IMR-90 (cell line): ENCODE data around the gene ABCA3. TPM values are rescaled to one million over a fixed set of nuclear protein-coding genes. Genes with fewer than 3 reads are reported as not detected.

Source experiments
- ATAC-seq: fragments of 200-7000 bp; cut with Tn5 transposase; 2 replicates; pipeline ENCODE4 v1.9.1; 2020; ENCODE audit warnings: low read depth, mild to moderate bottlenecking, moderate library complexity
- BruUV-seq: library from RNA; stranded (reverse); fragments of 400-500 nt; replicated peaks from 2 replicates; lab custom pipeline; 2021; lab: Mats Ljungman, UMichigan
- CTCF ChIA-PET: fragments of 300-600 bp; formaldehyde crosslinking; extraction: SDS; loops from one replicate; lab custom pipeline; 2021; ENCODE audit warnings: antibody characterized with exemption; lab: Yijun Ruan, JAX
- POLR2A ChIA-PET: fragments of 300-600 bp; sonication (Branson Sonifier 250); formaldehyde crosslinking; loops from one replicate; lab custom pipeline; 2022; ENCODE audit warnings: antibody characterized with exemption; ENCODE audit not compliant: unreplicated experiment; lab: Charles Lee
- DNase-seq: peaks from one replicate; pipeline ENCODE4 v3.0.0; 2013
- H2AFZ ChIP-seq: replicated peaks from 2 replicates; pipeline ENCODE3; 2013; ENCODE audit warnings: low read length, mild to moderate bottlenecking; ENCODE audit not compliant: poor library complexity
- H2AK5ac ChIP-seq: 2 replicates; pipeline ENCODE4 v1.6.1; 2013; ENCODE audit warnings: low read depth, low read length, inconsistent platforms
- H2AK9ac ChIP-seq: replicated peaks from 2 replicates; pipeline ENCODE3; 2013; ENCODE audit warnings: mild to moderate bottlenecking, low read depth, low read length, moderate library complexity; ENCODE audit not compliant: poor library complexity
- H2BK120ac ChIP-seq: 2 replicates; pipeline ENCODE4 v1.6.1; 2013; ENCODE audit warnings: low read depth, low read length, inconsistent platforms
- H2BK15ac ChIP-seq: 3 replicates; pipeline ENCODE4 v1.6.1; 2013; ENCODE audit warnings: low read depth, low read length, inconsistent platforms
- H2BK20ac ChIP-seq: 2 replicates; pipeline ENCODE4 v1.6.1; 2013; ENCODE audit warnings: low read depth, mild to moderate bottlenecking, inconsistent platforms, low read length, moderate library complexity
- H2BK5ac ChIP-seq: 2 replicates; pipeline ENCODE4 v1.6.1; 2013; ENCODE audit warnings: mild to moderate bottlenecking, low read depth, low read length, inconsistent platforms; ENCODE audit not compliant: poor library complexity, severe bottlenecking
- H3K14ac ChIP-seq: replicated peaks from 2 replicates; pipeline ENCODE4 v1.6.1; 2013; ENCODE audit warnings: low read depth, low read length, inconsistent platforms
- H3K18ac ChIP-seq: 2 replicates; pipeline ENCODE4 v1.6.1; 2013; ENCODE audit warnings: low read depth, low read length, control low read depth
- H3K23ac ChIP-seq: 2 replicates; pipeline ENCODE4 v1.6.1; 2013; ENCODE audit warnings: low read depth, low read length, inconsistent platforms
- H3K27ac ChIP-seq: 2 replicates; pipeline ENCODE4 v1.5.1; 2013; ENCODE audit warnings: mild to moderate bottlenecking, control low read depth, low read length; ENCODE audit not compliant: insufficient read depth
- H3K27me3 ChIP-seq: 2 replicates; pipeline ENCODE4 v1.6.1; 2013; ENCODE audit warnings: low read length; ENCODE audit not compliant: control insufficient read depth, insufficient read depth
- H3K36me3 ChIP-seq: 2 replicates; pipeline ENCODE4 v1.6.1; 2013; ENCODE audit warnings: low read length, mixed read lengths; ENCODE audit not compliant: control insufficient read depth, insufficient read depth
- H3K4ac ChIP-seq: 2 replicates; pipeline ENCODE4 v1.6.1; 2013; ENCODE audit warnings: low read depth, low read length, inconsistent platforms
- H3K4me1 ChIP-seq: 2 replicates; pipeline ENCODE4 v1.6.1; 2013; ENCODE audit warnings: low read length, mixed read lengths; ENCODE audit not compliant: control insufficient read depth, insufficient read depth
- H3K4me2 ChIP-seq: 2 replicates; pipeline ENCODE4 v1.6.1; 2013; ENCODE audit warnings: low read depth, mild to moderate bottlenecking, control low read depth, low read length, moderate library complexity
- H3K4me3 ChIP-seq: 2 replicates; pipeline ENCODE4 v1.5.1; 2013; ENCODE audit warnings: low read depth, mild to moderate bottlenecking, control low read depth, low read length, moderate library complexity; ENCODE audit not compliant: insufficient read depth
- H3K56ac ChIP-seq: 2 replicates; pipeline ENCODE4 v1.6.1; 2013; ENCODE audit warnings: low read length, inconsistent platforms; ENCODE audit not compliant: insufficient read depth; ENCODE audit errors: extremely low read depth
- H3K79me1 ChIP-seq, 2 experiments: 2 replicates each; pipeline ENCODE4 v1.6.1; 2013; ENCODE audit warnings: low read length in 2 of 2, inconsistent platforms in 1 of 2, low read depth in 1 of 2
- H3K9ac ChIP-seq: 2 replicates; pipeline ENCODE4 v1.6.1; 2013; ENCODE audit warnings: low read depth, low read length, control low read depth
- H3K9me1 ChIP-seq: 2 replicates; pipeline ENCODE4 v1.6.1; 2013; ENCODE audit warnings: low read length, inconsistent platforms; ENCODE audit not compliant: insufficient read depth
- H3K9me3 ChIP-seq: 2 replicates; pipeline ENCODE4 v1.6.1; 2013; ENCODE audit warnings: low read length; ENCODE audit not compliant: control insufficient read depth, insufficient read depth
- H4K20me1 ChIP-seq: 2 replicates; pipeline ENCODE4 v1.6.1; 2013; ENCODE audit warnings: low read length, inconsistent platforms; ENCODE audit not compliant: insufficient read depth
- H4K5ac ChIP-seq: 2 replicates; pipeline ENCODE4 v1.6.1; 2013; ENCODE audit warnings: mild to moderate bottlenecking, low read depth, low read length, control low read depth
- H4K8ac ChIP-seq, 2 experiments: 2 replicates each; pipeline ENCODE4 v1.6.1; 2013; ENCODE audit warnings: low read depth in 2 of 2, low read length in 2 of 2, control low read depth in 1 of 2, inconsistent platforms in 1 of 2
- H4K91ac ChIP-seq: 2 replicates; pipeline ENCODE4 v1.6.1; 2013; ENCODE audit warnings: low read depth, low read length, inconsistent platforms; ENCODE audit not compliant: insufficient read depth
- BHLHE40 ChIP-seq: fragments of 150-350 bp; IDR thresholded peaks from 2 replicates; pipeline ENCODE4 v1.6.1; 2016; ENCODE audit warnings: mild to moderate bottlenecking, low read depth, low read length
- CEBPB ChIP-seq: IDR thresholded peaks from 2 replicates; pipeline ENCODE4 v1.6.1; 2012; ENCODE audit warnings: low read depth, low read length, improper control_type of control experiment
- CHD1 ChIP-seq: IDR thresholded peaks from 2 replicates; pipeline ENCODE4 v1.6.1; 2012; ENCODE audit warnings: low read depth, low read length, improper control_type of control experiment
- FOS ChIP-seq: fragments of 150-350 bp; IDR thresholded peaks from 2 replicates; pipeline ENCODE4 v1.6.1; 2016; ENCODE audit warnings: low read depth, low read length
- MAFK ChIP-seq: IDR thresholded peaks from 2 replicates; pipeline ENCODE4 v1.6.1; 2012; ENCODE audit warnings: low read depth, low read length, improper control_type of control experiment
- MAZ ChIP-seq: IDR thresholded peaks from 2 replicates; pipeline ENCODE4 v1.6.1; 2012; ENCODE audit warnings: low read depth, mild to moderate bottlenecking, low read length, improper control_type of control experiment, moderate library complexity, borderline replicate concordance
- MXI1 ChIP-seq: IDR thresholded peaks from 2 replicates; pipeline ENCODE4 v1.6.1; 2012; ENCODE audit warnings: low read depth, mild to moderate bottlenecking, low read length, moderate library complexity, borderline replicate concordance
- NFE2L2 ChIP-seq: fragments of 150-350 bp; IDR thresholded peaks from 2 replicates; pipeline ENCODE4 v1.6.1; 2016; ENCODE audit warnings: low read depth, mild to moderate bottlenecking, low read length
- POLR2A ChIP-seq: IDR thresholded peaks from 2 replicates; pipeline ENCODE4 v1.6.1; 2012; ENCODE audit warnings: mild to moderate bottlenecking, low read depth, low read length
- RAD21 ChIP-seq: IDR thresholded peaks from 2 replicates; pipeline ENCODE4 v1.6.1; 2012; ENCODE audit warnings: low read length, improper control_type of control experiment
- RCOR1 ChIP-seq: IDR thresholded peaks from 2 replicates; pipeline ENCODE4 v1.6.1; 2012; ENCODE audit warnings: mild to moderate bottlenecking, low read length, improper control_type of control experiment; ENCODE audit not compliant: insufficient replicate concordance
- RFX5 ChIP-seq: IDR thresholded peaks from 2 replicates; pipeline ENCODE4 v1.8.0; 2012; ENCODE audit warnings: low read depth, mild to moderate bottlenecking, low read length, moderate library complexity
- SMC3 ChIP-seq: fragments of 150-350 bp; IDR thresholded peaks from 2 replicates; pipeline ENCODE4 v1.6.1; 2016; ENCODE audit warnings: low read depth, mild to moderate bottlenecking, antibody characterized with exemption, low read length, moderate library complexity
- WGBS, 2 experiments: methylation state at CpG; one replicate each; pipeline versions ENCODE4 v1.1.5 to v1.1.7; 2013; ENCODE audit warnings: missing lambda C conversion rate in 2 of 2; ENCODE audit not compliant: insufficient read length in 1 of 2; ENCODE audit errors: extremely low coverage in 2 of 2; 5-methylcytosine and 5-hydroxymethylcytosine counted together
- dilution Hi-C: fragments of 300-500 bp; cut with HindIII; formaldehyde crosslinking; loops from one replicate; pipeline ENCODE4 v1.14.3; 2018; ENCODE audit warnings: low sequenced_read_pairs; ENCODE audit not compliant: unreplicated experiment
- in situ Hi-C: fragments of 300-500 bp; cut with MboI; formaldehyde crosslinking; loops from 3 replicates; pipeline ENCODE4 v1.14.3; 2019; ENCODE audit warnings: low sequenced_read_pairs, inconsistent platforms, mixed read lengths
- intact Hi-C: fragments of 100-400 bp; cut with micrococcal nuclease; formaldehyde crosslinking; loops from 2 replicates; pipeline ENCODE4 v1.10.0; 2022
- polyA plus RNA-seq, 3 experiments: library from polyadenylated mRNA; depleted of rRNA; stranded (reverse); fragments of >200 nt; gene quantifications; 2 replicates each; pipeline ENCODE4 v1.2.3, GENCODE V29; 2012; ENCODE audit warnings: low replicate concordance in 1 of 3
- total RNA-seq: library from RNA; depleted of rRNA; stranded (reverse); fragments of >200 nt; gene quantifications from 2 replicates; pipeline ENCODE4 v1.2.3, GENCODE V29; 2012
- TF ChIP-seq, protein P1 (sequence below): conservative IDR thresholded peaks from 2 replicates; pipeline ENCODE4 v1.5.1; 2012; ENCODE audit warnings: mild to moderate bottlenecking, low read depth, low read length, improper control_type of control experiment
- TF ChIP-seq, protein P2 (sequence below): fragments of 150-350 bp; IDR thresholded peaks from 2 replicates; pipeline ENCODE4 v1.6.1; 2017; ENCODE audit warnings: mild to moderate bottlenecking, antibody characterized with exemption, low read length, low read depth
- TF ChIP-seq, protein P3 (sequence below): fragments of 150-350 bp; IDR thresholded peaks from 2 replicates; pipeline ENCODE4 v1.6.1; 2016; ENCODE audit warnings: low read depth, mild to moderate bottlenecking, low read length, moderate library complexity, borderline replicate concordance

The ABCA3 gene
- total and polyA plus RNA-seq, 2 of the 4 experiments (the other 2 are of a cell fraction) = 0.18 to 0.22 TPM

DNA sequence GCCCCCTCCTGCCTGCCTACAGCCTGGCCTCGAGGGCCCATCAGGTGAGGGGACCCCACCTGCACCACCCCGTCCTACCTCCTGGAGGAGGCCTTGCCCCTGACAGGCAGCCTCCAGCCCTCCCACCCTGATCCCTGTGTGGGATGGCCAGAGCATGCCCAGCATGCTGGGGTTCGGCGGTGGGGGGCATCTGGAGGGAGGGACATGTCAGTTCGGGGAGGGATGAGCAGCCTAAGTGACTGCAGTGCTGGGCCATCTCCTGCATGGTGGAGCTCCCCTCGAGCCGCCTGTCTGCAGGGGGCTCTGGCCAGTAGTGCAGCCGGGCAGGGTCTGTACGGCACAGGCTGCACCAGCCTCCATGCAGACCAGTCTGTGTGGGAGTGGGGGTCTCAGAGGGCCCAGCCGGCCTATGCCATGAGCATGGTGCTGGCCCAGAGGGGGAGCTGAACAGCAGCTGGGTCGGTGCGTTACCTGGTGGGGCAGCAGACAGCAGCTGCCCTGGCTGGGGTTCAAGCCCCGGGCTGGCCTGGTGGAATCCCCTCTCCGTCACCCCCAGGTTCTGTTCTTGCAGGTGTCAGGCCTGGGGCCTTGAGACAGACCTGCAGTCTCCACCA, 68.6 kb downstream of the ABCA3 start:
- H3K27me3 ChIP-seq = no peaks in the 10 kb centered on the region
- no peak overlapping the region for H3K4me2 ChIP-seq
- H2BK5ac ChIP-seq = no peak overlapping the region
- H2BK15ac ChIP-seq = no peak overlapping the region
- no peak overlapping the region for H3K27ac ChIP-seq
- no peak overlapping the region for H2AK9ac ChIP-seq
- in situ Hi-C loops = loop anchor here (10.0 kb wide), 1 partner anchor 153 kb away; the partner anchor contains the start of gene CCNF
- H3K36me3 ChIP-seq = peaks cover 3% of the 10 kb centered on the region; the same call in 1 of the 2 replicates
- no peak overlapping the region for H3K56ac ChIP-seq
- 82% methylated on average over 3 of the region's 14 CpGs; no CpG with 5 or more reads in 1 of the 2 experiments for WGBS, 2 experiments
- no peak overlapping the region for H4K8ac ChIP-seq
- POLR2A ChIA-PET = no interaction called here
- DNase-seq (no peak), ATAC-seq (no peak)
- no peak overlapping the region for H3K23ac ChIP-seq
- no peak overlapping the region for H2BK120ac ChIP-seq
- no peak overlapping the region for H4K91ac ChIP-seq
- peaks cover 6% of the 10 kb centered on the region for H3K4me1 ChIP-seq
- dilution Hi-C loops = no loop called here
- intact Hi-C loops = no loop called here
- no TSS peak for BruUV-seq
- H3K79me1 ChIP-seq = peaks cover 6 to 31% of the 10 kb centered on the region in 2 experiments; a peak in 3 of 4 replicates
- CTCF ChIA-PET = no interaction called here
- H4K20me1 ChIP-seq = peaks cover 27% of the 10 kb centered on the region
- H3K18ac ChIP-seq = no peak overlapping the region
- TF ChIP-seq, protein P1, sequence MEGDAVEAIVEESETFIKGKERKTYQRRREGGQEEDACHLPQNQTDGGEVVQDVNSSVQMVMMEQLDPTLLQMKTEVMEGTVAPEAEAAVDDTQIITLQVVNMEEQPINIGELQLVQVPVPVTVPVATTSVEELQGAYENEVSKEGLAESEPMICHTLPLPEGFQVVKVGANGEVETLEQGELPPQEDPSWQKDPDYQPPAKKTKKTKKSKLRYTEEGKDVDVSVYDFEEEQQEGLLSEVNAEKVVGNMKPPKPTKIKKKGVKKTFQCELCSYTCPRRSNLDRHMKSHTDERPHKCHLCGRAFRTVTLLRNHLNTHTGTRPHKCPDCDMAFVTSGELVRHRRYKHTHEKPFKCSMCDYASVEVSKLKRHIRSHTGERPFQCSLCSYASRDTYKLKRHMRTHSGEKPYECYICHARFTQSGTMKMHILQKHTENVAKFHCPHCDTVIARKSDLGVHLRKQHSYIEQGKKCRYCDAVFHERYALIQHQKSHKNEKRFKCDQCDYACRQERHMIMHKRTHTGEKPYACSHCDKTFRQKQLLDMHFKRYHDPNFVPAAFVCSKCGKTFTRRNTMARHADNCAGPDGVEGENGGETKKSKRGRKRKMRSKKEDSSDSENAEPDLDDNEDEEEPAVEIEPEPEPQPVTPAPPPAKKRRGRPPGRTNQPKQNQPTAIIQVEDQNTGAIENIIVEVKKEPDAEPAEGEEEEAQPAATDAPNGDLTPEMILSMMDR = no peak
- TF ChIP-seq RFX5 (no peak), MXI1 (no peak), MAFK (no peak), FOS (no peak), CEBPB (no peak), RAD21 (no peak), POLR2A (no peak), BHLHE40 (no peak), NFE2L2 (no peak), SMC3 (no peak), RCOR1 (no peak), MAZ (no peak), CHD1 (no peak)
- TF ChIP-seq, protein P2, sequence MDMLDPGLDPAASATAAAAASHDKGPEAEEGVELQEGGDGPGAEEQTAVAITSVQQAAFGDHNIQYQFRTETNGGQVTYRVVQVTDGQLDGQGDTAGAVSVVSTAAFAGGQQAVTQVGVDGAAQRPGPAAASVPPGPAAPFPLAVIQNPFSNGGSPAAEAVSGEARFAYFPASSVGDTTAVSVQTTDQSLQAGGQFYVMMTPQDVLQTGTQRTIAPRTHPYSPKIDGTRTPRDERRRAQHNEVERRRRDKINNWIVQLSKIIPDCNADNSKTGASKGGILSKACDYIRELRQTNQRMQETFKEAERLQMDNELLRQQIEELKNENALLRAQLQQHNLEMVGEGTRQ = no peak
- TF ChIP-seq, protein P3, sequence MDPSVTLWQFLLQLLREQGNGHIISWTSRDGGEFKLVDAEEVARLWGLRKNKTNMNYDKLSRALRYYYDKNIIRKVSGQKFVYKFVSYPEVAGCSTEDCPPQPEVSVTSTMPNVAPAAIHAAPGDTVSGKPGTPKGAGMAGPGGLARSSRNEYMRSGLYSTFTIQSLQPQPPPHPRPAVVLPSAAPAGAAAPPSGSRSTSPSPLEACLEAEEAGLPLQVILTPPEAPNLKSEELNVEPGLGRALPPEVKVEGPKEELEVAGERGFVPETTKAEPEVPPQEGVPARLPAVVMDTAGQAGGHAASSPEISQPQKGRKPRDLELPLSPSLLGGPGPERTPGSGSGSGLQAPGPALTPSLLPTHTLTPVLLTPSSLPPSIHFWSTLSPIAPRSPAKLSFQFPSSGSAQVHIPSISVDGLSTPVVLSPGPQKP = no peak
- no peak overlapping the region for H3K9ac ChIP-seq
- peaks cover 7% of the 10 kb centered on the region for H3K9me1 ChIP-seq
- no peak overlapping the region for H4K5ac ChIP-seq
- no peak overlapping the region for H3K4me3 ChIP-seq
- no peak overlapping the region for H3K4ac ChIP-seq
- no peaks in the 10 kb centered on the region for H3K9me3 ChIP-seq
- no peak overlapping the region for H2AK5ac ChIP-seq
- no peak overlapping the region for H2AFZ ChIP-seq
- no peak overlapping the region for H2BK20ac ChIP-seq
- H3K14ac ChIP-seq = no peak overlapping the region
